ENCODE measurements around the gene MYL5.

Gene MYL5

GRCh38 chr4:646460-646859, 27.9 kb upstream of the MYL5 start:
- H3K27me3 ChIP-seq (ENCODE audit: low read length), result no peaks in the 10 kb centered on the region
- H2AFZ ChIP-seq (ENCODE audit: low read depth, low read length, severe bottlenecking), result no peak overlapping the region
- H3K4me3 ChIP-seq (ENCODE audit: insufficient read depth, low read length, poor library complexity, severe bottlenecking), result no peak overlapping the region
- H3K79me2 ChIP-seq (ENCODE audit: insufficient read depth, low read length), result no peaks in the 10 kb centered on the region
- no peak overlapping the region for H3K27ac ChIP-seq (ENCODE audit: low read depth, low read length)
- TF ChIP-seq EZH2phosphoT487 (conservative IDR thresholded peaks at IDR 0.05; ENCODE audit: low read length) (no peak), CTCF (IDR thresholded peaks at IDR 0.05; ENCODE audit: insufficient read depth, low read length, poor library complexity, severe bottlenecking) (no peak)
- no peaks in the 10 kb centered on the region for H3K36me3 ChIP-seq (ENCODE audit: low read length)
- no peaks in the 10 kb centered on the region for H4K20me1 ChIP-seq (ENCODE audit: low read depth, low read length)
- no peaks in the 10 kb centered on the region for H3K9me2 ChIP-seq (replicated peaks; ENCODE audit: insufficient read depth, low read length)
- no peak overlapping the region for H3K4me2 ChIP-seq (ENCODE audit: low read depth, low read length, poor library complexity, severe bottlenecking)
- no peaks in the 10 kb centered on the region for H3K9me3 ChIP-seq (ENCODE audit: insufficient read depth, low read length)
- no peaks in the 10 kb centered on the region for H3F3A ChIP-seq (ENCODE audit: insufficient read depth)
- no peak overlapping the region for H3K9ac ChIP-seq (ENCODE audit: low read length)

- no peaks in the 10 kb centered on the region for H3K27me3 ChIP-seq (ENCODE audit: low read length)
- no peak overlapping the region for H3K4me3 ChIP-seq (ENCODE audit: insufficient read depth, low read length, poor library complexity, severe bottlenecking)
- H4K20me1 ChIP-seq (ENCODE audit: low read depth, low read length), result no peaks in the 10 kb centered on the region
- H2AFZ ChIP-seq (ENCODE audit: low read depth, low read length, severe bottlenecking), result no peak overlapping the region
- no peaks in the 10 kb centered on the region for H3F3A ChIP-seq (ENCODE audit: insufficient read depth)
- H3K9me2 ChIP-seq (replicated peaks; ENCODE audit: insufficient read depth, low read length), result no peaks in the 10 kb centered on the region
- no peak overlapping the region for H3K9ac ChIP-seq (ENCODE audit: low read length)
- no peak overlapping the region for H3K4me2 ChIP-seq (ENCODE audit: low read depth, low read length, poor library complexity, severe bottlenecking)
- no peak overlapping the region for H3K27ac ChIP-seq (ENCODE audit: low read depth, low read length)
- H3K36me3 ChIP-seq (ENCODE audit: low read length), result no peaks in the 10 kb centered on the region
- no peaks in the 10 kb centered on the region for H3K9me3 ChIP-seq (ENCODE audit: insufficient read depth, low read length)
- TF ChIP-seq CTCF (IDR thresholded peaks at IDR 0.05; ENCODE audit: insufficient read depth, low read length, poor library complexity, severe bottlenecking) (no peak), EZH2phosphoT487 (conservative IDR thresholded peaks at IDR 0.05; ENCODE audit: low read length) (no peak)
- no peaks in the 10 kb centered on the region for H3K79me2 ChIP-seq (ENCODE audit: insufficient read depth, low read length)
These were observed 26.9 kb upstream of the MYL5 start for GRCh38 chr4:647481-647880.

- Histone ChIP-seq H3K9me2 (replicated peaks; ENCODE audit: insufficient read depth, low read length) (no peaks in the 10 kb centered on the region), H2AFZ (ENCODE audit: low read depth, low read length, severe bottlenecking) (no peak overlapping the region), H3K9me3 (ENCODE audit: insufficient read depth, low read length) (no peaks in the 10 kb centered on the region), H3K27me3 (ENCODE audit: low read length) (no peaks in the 10 kb centered on the region), H3K4me3 (ENCODE audit: insufficient read depth, low read length, poor library complexity, severe bottlenecking) (no peak overlapping the region), H3K79me2 (ENCODE audit: insufficient read depth, low read length) (no peaks in the 10 kb centered on the region), H3K27ac (ENCODE audit: low read depth, low read length) (no peak overlapping the region), H3K4me2 (ENCODE audit: low read depth, low read length, poor library complexity, severe bottlenecking) (no peak overlapping the region), H4K20me1 (ENCODE audit: low read depth, low read length) (no peaks in the 10 kb centered on the region), H3K9ac (ENCODE audit: low read length) (no peak overlapping the region), H3F3A (ENCODE audit: insufficient read depth) (no peaks in the 10 kb centered on the region), H3K36me3 (ENCODE audit: low read length) (no peaks in the 10 kb centered on the region)
- TF ChIP-seq EZH2phosphoT487 (conservative IDR thresholded peaks at IDR 0.05; ENCODE audit: low read length), result no peak
These were observed 25.6 kb upstream of the MYL5 start for GRCh38 chr4:648579-649292.

GRCh38 chr4:649293-649625, 25.1 kb upstream of the MYL5 start:
- H3K4me2 ChIP-seq (ENCODE audit: low read depth, low read length, poor library complexity, severe bottlenecking), result no peak overlapping the region
- H3K9ac ChIP-seq (ENCODE audit: low read length), result no peak overlapping the region
- no peak overlapping the region for H2AFZ ChIP-seq (ENCODE audit: low read depth, low read length, severe bottlenecking)
- no peaks in the 10 kb centered on the region for H3K9me3 ChIP-seq (ENCODE audit: insufficient read depth, low read length)
- H3K9me2 ChIP-seq (replicated peaks; ENCODE audit: insufficient read depth, low read length), result no peaks in the 10 kb centered on the region
- TF ChIP-seq CTCF (IDR thresholded peaks at IDR 0.05; ENCODE audit: insufficient read depth, low read length, poor library complexity, severe bottlenecking), result no peak
- no peak for TF ChIP-seq EZH2phosphoT487 (conservative IDR thresholded peaks at IDR 0.05; ENCODE audit: low read length)
- no peaks in the 10 kb centered on the region for H3K36me3 ChIP-seq (ENCODE audit: low read length)
- H3F3A ChIP-seq (ENCODE audit: insufficient read depth), result no peaks in the 10 kb centered on the region
- H3K27ac ChIP-seq (ENCODE audit: low read depth, low read length), result no peak overlapping the region
- no peak overlapping the region for H3K4me3 ChIP-seq (ENCODE audit: insufficient read depth, low read length, poor library complexity, severe bottlenecking)
- no peaks in the 10 kb centered on the region for H4K20me1 ChIP-seq (ENCODE audit: low read depth, low read length)
- no peaks in the 10 kb centered on the region for H3K27me3 ChIP-seq (ENCODE audit: low read length)
- H3K79me2 ChIP-seq (ENCODE audit: insufficient read depth, low read length), result no peaks in the 10 kb centered on the region
